GM21390 (cell line): ENCODE results near the gene XNDC1N.
A peak's percentile ranks its signal among the peaks of the same experiment; 100 is the strongest.
"Not testable (repeated sequence)": the region's sequence is repeated elsewhere in the genome, so short reads cannot be mapped to it uniquely, and the experiment has no call there.

Experiments used
- ATAC-seq: cut with Tn5 transposase; IDR thresholded peaks from one replicate; pipeline ENCODE4 v1.9.1; 2021; ENCODE audit not compliant: unreplicated experiment

XNDC1N gene

DNA sequence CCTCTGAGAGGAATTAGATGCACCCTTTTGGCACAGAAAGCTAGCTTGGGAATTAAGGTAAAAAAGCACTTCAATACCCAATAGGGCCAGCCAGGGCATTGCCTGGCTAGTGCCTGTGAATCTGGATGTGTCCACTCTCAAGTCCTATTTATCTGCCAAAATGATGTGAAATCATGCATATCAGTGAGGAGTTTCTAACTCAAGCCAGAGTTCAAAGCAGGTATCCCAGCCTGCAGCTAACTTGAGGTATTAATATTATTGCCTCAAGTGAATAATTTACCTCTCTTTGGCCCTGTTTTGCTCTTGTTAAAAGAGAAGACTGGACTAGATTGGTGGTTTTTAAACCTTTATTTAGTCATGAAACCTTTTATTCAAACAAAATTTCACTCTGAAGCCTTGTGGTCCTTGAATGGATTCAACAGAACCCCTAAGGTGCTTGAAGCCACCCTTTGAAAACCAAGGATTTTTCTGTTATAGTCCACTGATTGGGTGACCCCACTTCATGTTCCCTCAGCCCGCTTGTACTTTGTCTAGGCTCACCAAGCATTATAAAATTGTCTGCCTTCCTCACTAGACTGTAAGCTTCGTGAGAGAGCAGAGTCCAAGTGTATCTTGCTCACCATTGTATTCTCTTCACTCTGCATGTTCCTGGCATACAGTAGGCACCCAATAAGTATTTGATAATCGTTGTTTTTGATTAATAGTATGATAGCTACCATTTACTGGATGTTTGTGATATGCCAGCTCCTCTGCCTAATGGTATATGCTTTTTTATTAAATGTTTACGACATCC lies 4.9 kb upstream of the XNDC1N start:
- ATAC-seq: no peak

- no peak for ATAC-seq
Measured at GRCh38 chr11:71931245-71931602, 2.8 kb upstream of the XNDC1N start.

DNA sequence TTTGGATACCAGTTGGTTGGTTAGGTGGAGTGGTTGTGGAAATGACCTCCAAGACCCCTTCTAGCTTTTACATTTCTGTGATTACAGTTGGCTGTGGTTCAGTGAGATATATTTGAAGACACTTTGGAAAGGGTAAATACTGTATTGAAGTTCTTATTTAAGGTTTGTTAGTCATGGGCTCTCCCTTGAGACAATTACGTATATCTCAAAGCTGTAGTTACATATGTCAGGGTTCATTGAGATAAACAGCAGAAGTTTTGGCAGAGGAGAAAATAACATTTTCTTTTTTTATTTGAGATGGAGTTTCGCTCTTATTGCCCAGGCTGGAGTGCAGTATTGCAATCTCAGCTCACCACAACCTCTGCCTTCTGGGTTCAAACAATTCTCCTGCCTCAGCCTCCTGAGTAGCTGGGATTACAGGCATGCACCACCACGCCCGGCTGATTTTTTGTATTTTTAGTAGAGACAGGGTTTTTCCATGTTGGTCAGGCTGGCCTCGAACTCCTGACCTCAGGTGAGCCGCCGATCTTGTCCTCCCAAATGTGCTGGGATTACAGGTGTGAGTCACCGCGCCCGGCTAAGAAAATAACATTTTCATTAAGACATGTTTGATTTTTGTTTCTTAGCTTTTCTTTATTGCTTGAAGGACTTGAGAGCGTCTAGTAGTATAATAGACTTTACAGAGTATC lies 2.3 kb upstream of the XNDC1N start:
- no peak for ATAC-seq

DNA sequence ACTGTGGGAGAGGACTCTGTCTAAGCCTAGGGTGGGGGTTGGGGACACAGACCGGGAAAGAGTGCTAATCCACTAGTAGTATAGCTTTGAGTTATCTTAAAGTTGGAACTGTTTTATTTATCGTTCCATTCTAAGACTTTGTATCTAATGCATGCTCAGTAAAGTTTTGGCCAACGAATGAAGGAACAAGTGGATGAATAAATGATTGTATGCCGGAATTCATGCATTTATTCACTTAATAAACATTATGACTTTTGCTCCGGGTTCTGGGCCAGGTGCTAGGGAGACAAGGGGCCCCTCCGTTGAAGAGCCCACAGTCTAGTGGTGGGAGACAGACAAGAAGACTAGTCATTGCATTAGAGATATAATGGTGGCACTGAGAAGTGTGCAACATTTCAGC lies 1.1 kb upstream of the XNDC1N start:
- ATAC-seq: no peak

GRCh38 chr11:71928737-71929443 lies 496 bp upstream of the XNDC1N start, which contains the start of gene RNF121:
TSS of gene RNF121 (plus strand) at chr11:71929046. CDS start at chr11:71929062, 16 bp downstream.
- peak; percentile 75 for ATAC-seq

DNA sequence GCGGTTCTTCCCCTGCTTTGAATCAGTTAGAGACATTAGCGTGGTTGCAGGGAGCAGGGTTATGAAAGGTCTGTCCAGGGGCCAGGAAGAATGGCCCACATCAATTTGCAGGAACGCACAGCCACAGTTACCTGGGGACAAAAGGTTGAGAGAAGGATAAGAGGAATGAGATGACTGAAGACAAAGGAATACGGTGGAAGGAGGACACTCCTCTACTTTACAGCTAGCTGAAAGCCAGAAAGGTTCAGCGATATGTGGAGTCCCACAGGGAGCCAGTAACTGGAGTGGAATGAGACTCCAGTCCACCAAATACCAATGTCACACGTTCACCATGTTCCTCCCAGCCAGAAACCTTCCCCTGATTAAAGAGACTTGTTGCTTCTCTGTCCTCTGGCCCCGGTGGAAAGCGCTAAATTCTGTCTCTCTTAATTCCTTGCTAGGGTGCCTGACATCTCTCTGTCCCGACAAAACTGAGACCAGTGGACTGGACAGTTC lies 10.7 kb downstream of the XNDC1N start:
- no peak for ATAC-seq

GRCh38 chr11:71914617-71915189 lies 13.7 kb downstream of the XNDC1N start:
- ATAC-seq: no peak

- ATAC-seq: no peak
Measured at GRCh38 chr11:71913756-71914526, 14.5 kb downstream of the XNDC1N start.

GRCh38 chr11:71911986-71912340 lies 16.4 kb downstream of the XNDC1N start:
- not testable (repeated sequence) for ATAC-seq

GRCh38 chr11:71911321-71911985 lies 16.9 kb downstream of the XNDC1N start:
- not testable (repeated sequence) for ATAC-seq

DNA sequence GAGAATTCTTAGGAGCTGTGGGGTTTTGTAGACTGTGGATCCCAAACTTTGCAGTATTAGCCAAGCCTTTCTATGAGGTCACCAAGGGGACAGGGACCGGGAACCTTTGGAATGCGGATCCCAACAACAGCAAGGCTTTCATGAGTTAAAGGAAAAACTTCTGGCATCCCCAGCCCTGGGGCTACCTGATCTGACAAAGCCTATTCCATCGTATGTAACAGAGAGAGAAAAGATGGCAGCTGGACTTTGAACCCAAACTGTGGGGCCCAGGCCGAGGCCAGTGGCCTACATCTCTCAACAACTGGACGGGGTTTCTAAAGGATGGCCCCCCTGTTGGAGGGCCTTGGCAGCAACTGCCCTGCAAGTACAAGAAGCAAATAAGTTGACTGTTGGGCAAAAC lies 17.6 kb downstream of the XNDC1N start:
- ATAC-seq: not testable (repeated sequence)

- no peak for ATAC-seq
Measured at GRCh38 chr11:71908218-71908617, 20.2 kb downstream of the XNDC1N start.

- not testable (repeated sequence) for ATAC-seq
Measured at GRCh38 chr11:71901137-71901536, 27.3 kb downstream of the XNDC1N start.

- no peak for ATAC-seq
Measured at GRCh38 chr11:71895961-71896360, 32.4 kb downstream of the XNDC1N start.

- not testable (repeated sequence) for ATAC-seq
Measured at GRCh38 chr11:71889181-71889872, 39.1 kb downstream of the XNDC1N start.

DNA sequence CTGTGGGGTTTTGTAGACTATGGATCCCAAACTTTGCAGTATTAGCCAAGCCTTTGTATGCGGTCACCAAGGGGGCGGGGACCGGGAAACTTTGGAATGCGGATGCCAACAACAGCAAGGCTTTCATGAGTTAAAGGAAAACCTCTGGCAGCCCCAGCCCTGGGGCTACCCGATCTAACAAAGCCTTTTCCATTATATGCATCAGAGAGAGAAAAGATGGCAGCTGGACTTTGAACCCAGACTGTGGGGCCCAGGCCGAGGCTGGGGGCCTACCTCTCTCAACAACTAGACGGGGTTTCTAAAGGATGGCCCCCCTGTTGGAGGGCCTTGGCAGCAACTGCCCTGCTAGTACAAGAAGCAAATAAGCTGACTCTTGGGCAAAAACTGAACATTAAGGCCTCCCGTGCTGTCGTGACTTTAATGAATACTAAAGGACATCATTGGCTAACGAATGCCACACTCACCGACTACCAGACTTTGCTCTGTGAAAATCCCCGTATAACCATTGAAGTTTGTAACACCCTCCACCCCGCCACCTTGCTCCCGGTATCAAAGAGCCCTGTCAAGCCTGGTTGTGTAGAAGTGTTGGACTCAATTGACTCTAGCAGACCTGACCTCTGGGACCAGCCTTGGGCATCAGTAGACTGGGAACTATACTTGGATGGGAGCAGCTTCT lies 39.9 kb downstream of the XNDC1N start:
- ATAC-seq: not testable (repeated sequence)

- not testable (repeated sequence) for ATAC-seq
Measured at GRCh38 chr11:71885806-71886205, 42.6 kb downstream of the XNDC1N start.
